GM18498 (cell line): ENCODE data around the gene MUC15.
"Not testable (repeated sequence)": the region's sequence is repeated elsewhere in the genome, so short reads cannot be mapped to it uniquely, and the experiment has no call there.

Experiments
- ATAC-seq: cut with Tn5 transposase; IDR thresholded peaks from one replicate; pipeline ENCODE4 v1.9.1; 2021; ENCODE audit warnings: mild to moderate bottlenecking, moderate library complexity; ENCODE audit not compliant: unreplicated experiment

Gene MUC15

GRCh38 chr11:26571861-26572654 is at the start of gene MUC15:
MUC15 (minus strand) TSS chr11:26572263; CDS start chr11:26567094, 5,169 bp downstream.
- no peak for ATAC-seq

GRCh38 chr11:26621132-26621531 is 49.1 kb upstream of the MUC15 start:
- ATAC-seq = no peak

GRCh38 chr11:26620282-26621045 is 48.4 kb upstream of the MUC15 start:
- no peak for ATAC-seq

- no peak for ATAC-seq
Observed at GRCh38 chr11:26618441-26618840, 46.4 kb upstream of the MUC15 start.

- no peak for ATAC-seq
Observed at GRCh38 chr11:26613759-26614158, 41.7 kb upstream of the MUC15 start.

- ATAC-seq = no peak
Observed at GRCh38 chr11:26608507-26609146, 36.6 kb upstream of the MUC15 start.

GRCh38 chr11:26607725-26608506 is 35.9 kb upstream of the MUC15 start:
- no peak for ATAC-seq

GRCh38 chr11:26599876-26600434 is 27.9 kb upstream of the MUC15 start:
- no peak for ATAC-seq

- ATAC-seq = no peak
Observed at GRCh38 chr11:26599425-26599824, 27.4 kb upstream of the MUC15 start.

- ATAC-seq = no peak
Observed at GRCh38 chr11:26597899-26598298, 25.8 kb upstream of the MUC15 start.

GRCh38 chr11:26597049-26597689 is 25.1 kb upstream of the MUC15 start:
- not testable (repeated sequence) for ATAC-seq

- not testable (repeated sequence) for ATAC-seq
Observed at GRCh38 chr11:26595207-26595865, 23.3 kb upstream of the MUC15 start.

- ATAC-seq = no peak
Observed at GRCh38 chr11:26593691-26594090, 21.6 kb upstream of the MUC15 start.

- ATAC-seq = no peak
Observed at GRCh38 chr11:26587073-26587472, 15.0 kb upstream of the MUC15 start.

GRCh38 chr11:26584818-26585217 is 12.8 kb upstream of the MUC15 start:
- ATAC-seq = no peak

- ATAC-seq = no peak
Observed at GRCh38 chr11:26583550-26583949, 11.5 kb upstream of the MUC15 start.

- no peak for ATAC-seq
Observed at GRCh38 chr11:26580929-26581328, 8.9 kb upstream of the MUC15 start.

GRCh38 chr11:26579683-26580082 is 7.6 kb upstream of the MUC15 start:
- no peak for ATAC-seq

GRCh38 chr11:26578998-26579661 is 7.1 kb upstream of the MUC15 start:
- ATAC-seq = no peak
